Urothelium cell line (cell line): ENCODE data around the gene LST1.

ENCODE experiments used
- DNase-seq: peaks from one replicate; pipeline ENCODE4 v3.0.0; 2011; ENCODE audit warnings: low spot score, mixed read lengths
- FAIRE-seq: peaks from 2 replicates; lab custom pipeline; 2011; peaks lifted over from hg19 to GRCh38; lab: Jason Lieb, UNC

LST1 gene

DNA sequence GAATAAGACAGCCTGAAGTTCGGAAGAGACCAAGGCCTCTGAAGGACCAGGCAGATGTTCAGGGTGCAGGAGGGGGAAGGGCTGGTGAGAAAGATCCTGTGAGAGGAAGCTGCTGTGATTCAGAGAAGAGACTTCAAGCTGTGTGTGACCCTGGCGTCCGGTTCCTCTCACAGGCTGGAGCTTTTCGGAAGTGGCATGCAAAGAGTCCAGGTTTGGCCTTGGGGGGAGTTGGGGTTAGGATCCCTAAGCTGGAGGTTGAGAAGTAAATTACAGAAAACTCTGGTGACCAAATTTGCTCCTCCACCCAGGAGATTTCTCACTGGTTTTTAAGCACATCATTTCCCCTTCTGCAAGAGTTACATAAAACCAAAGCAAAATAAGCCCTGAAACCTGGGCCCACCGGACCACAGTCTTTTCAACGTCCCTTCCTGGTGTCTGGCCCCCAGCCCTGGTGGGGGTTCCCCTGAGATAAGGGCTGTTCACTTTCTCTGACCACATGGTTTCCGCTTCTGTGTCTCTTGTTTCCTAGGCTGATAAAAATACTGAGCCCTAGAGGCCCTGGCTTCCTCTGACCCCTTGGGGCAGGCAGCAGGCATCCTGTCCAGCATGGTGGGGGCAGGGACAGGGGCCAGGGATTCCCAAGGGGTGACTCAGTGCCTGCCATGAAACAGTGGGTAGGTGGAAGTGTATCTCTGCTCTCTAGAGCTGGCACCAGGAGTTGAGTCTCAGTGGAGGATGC, 25.9 kb upstream of the LST1 start:
- FAIRE-seq: no peak

DNA sequence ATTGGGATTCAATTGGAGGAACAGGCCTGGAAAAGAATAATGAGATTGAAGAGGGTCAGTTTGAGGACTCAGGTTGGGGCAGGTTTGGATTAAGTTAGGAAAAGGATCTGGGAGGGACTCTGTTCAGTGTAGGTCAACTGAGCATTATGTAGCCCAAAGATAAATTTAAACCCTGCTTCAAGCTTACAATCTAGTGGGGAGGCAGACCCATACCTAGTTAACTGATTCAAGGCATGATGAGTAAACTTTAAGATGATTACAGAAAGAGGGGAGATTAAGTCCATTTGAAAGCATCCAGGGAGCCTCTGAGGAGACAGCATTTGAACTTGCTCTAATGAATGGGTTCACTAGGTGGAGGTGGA, 25.4 kb upstream of the LST1 start:
- no peak for FAIRE-seq
- no peak for DNase-seq

More for the DNA sequence above, 25.9 kb upstream of the LST1 start:
- DNase-seq: peak; percentile 75

DNA sequence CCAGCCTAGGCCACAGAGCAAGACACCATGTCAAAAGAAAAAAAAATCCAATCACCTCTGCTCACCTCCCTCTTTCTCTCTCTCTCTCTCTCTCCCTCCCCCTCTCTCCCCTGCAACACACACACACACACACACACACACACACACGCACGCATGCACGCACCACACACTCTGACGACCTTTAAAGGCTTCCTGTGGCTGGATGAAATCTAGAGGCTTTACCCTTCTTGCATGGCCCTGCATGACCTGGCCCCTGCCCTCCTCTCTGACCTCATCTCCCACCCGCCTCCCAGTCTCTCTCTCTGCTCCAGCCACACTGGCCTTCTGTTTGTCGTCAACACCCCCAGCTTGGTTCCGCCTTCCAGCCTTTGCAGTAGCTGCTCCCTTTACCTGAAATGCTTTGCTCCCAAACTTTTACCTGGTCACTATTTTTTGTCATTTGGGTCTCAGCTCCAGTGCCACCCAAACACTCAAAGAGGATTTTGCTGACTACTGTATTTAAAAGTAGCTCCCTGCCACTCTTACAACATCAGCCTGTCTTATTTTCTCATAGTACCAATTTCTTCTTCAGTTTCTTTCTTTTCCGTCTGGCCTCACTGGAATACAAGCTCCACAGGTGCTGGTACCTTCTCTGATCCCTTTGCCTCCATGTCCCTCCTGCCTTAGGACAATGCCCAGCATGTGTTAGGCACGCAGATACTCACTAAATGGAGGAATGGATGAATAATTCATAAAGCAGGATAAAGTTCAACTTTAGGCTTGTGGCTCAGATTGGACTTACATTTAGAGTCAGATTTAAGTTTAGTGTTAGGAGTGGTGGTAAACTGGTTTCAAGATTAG, 18.3 kb upstream of the LST1 start:
- no peak for DNase-seq
- no peak for FAIRE-seq

DNA sequence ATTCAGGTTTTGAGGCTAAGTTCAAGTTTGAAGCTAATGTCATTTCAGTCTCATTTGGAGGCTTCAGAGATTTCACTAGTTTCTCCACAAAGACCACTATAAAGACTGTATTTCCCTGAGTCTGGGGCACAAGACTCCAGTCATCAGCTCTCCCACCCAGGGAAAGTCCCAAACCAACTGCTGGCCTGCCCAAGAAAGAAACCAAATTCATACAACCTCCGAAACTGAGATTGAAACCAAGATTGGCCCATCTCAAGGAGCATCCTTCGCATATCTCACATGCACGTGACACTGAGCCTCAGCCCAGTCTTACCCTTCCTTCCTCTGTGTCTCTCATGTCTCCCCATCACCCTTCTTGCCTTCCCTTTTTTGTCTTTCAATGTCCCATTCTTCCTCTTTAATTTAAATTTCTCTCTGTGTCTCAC, 17.5 kb upstream of the LST1 start:
- no peak for FAIRE-seq
- no peak for DNase-seq

DNA sequence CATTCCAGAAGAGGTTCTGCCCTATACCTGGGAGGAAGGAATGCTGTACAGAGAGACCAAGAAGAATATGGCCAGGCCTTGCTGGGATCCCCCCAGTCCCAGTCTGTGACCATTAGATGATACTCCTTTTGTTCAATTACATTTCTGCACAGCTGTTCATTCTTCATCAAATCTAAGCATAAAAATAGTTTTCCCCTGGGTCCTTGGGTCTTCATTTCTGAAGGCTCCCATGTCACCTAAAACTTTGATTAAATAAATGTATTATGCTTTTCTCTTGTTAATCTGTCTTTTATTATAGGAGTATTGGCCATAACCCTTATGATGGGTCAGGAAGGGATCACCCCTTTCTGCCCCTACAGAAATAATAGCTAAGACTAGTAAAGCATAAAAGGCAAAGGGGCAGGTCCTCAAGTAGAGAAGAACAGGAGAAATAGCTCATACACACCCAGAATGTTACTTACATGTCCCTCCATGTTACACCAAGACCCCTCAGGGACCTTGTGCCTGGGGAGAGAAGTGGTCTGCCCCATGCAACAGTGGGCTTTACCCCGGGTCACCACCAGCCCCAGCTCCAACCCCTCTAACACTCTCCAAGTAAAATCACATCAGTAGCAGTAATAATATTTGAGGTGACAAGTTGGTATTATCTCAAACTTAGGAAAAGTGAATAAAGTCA, 16.1 kb upstream of the LST1 start:
- no peak for FAIRE-seq
- DNase-seq: no peak

DNA sequence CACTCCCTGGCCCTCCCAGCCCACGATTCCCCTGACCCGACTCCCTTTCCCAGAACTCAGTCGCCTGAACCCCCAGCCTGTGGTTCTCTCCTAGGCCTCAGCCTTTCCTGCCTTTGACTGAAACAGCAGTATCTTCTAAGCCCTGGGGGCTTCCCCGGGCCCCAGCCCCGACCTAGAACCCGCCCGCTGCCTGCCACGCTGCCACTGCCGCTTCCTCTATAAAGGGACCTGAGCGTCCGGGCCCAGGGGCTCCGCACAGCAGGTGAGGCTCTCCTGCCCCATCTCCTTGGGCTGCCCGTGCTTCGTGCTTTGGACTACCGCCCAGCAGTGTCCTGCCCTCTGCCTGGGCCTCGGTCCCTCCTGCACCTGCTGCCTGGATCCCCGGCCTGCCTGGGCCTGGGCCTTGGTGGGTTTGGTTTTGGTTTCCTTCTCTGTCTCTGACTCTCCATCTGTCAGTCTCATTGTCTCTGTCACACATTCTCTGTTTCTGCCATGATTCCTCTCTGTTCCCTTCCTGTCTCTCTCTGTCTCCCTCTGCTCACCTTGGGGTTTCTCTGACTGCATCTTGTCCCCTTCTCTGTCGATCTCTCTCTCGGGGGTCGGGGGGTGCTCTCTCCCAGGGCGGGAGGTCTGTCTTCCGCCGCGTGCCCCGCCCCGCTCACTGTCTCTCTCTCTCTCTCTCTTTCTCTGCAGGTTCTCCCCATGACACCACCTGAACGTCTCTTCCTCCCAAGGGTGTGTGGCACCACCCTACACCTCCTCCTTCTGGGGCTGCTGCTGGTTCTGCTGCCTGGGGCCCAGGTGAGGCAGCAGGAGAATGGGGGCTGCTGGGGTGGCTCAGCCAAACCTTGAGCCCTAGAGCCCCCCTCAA, 13.8 kb upstream of the LST1 start, which contains the start of gene LTA:
LTA (plus strand) TSS at position 249 of the 871 bp plus-strand sequence; CDS start at position 703, 454 bp downstream.
- DNase-seq (no peak), FAIRE-seq (no peak)

DNA sequence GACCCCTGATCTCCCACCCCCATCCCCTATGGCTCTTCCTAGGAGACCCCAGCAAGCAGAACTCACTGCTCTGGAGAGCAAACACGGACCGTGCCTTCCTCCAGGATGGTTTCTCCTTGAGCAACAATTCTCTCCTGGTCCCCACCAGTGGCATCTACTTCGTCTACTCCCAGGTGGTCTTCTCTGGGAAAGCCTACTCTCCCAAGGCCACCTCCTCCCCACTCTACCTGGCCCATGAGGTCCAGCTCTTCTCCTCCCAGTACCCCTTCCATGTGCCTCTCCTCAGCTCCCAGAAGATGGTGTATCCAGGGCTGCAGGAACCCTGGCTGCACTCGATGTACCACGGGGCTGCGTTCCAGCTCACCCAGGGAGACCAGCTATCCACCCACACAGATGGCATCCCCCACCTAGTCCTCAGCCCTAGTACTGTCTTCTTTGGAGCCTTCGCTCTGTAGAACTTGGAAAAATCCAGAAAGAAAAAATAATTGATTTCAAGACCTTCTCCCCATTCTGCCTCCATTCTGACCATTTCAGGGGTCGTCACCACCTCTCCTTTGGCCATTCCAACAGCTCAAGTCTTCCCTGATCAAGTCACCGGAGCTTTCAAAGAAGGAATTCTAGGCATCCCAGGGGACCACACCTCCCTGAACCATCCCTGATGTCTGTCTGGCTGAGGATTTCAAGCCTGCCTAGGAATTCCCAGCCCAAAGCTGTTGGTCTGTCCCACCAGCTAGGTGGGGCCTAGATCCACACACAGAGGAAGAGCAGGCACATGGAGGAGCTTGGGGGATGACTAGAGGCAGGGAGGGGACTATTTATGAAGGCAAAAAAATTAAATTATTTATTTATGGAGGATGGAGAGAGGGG, 12.6 kb upstream of the LST1 start:
- FAIRE-seq: no peak
- no peak for DNase-seq

DNA sequence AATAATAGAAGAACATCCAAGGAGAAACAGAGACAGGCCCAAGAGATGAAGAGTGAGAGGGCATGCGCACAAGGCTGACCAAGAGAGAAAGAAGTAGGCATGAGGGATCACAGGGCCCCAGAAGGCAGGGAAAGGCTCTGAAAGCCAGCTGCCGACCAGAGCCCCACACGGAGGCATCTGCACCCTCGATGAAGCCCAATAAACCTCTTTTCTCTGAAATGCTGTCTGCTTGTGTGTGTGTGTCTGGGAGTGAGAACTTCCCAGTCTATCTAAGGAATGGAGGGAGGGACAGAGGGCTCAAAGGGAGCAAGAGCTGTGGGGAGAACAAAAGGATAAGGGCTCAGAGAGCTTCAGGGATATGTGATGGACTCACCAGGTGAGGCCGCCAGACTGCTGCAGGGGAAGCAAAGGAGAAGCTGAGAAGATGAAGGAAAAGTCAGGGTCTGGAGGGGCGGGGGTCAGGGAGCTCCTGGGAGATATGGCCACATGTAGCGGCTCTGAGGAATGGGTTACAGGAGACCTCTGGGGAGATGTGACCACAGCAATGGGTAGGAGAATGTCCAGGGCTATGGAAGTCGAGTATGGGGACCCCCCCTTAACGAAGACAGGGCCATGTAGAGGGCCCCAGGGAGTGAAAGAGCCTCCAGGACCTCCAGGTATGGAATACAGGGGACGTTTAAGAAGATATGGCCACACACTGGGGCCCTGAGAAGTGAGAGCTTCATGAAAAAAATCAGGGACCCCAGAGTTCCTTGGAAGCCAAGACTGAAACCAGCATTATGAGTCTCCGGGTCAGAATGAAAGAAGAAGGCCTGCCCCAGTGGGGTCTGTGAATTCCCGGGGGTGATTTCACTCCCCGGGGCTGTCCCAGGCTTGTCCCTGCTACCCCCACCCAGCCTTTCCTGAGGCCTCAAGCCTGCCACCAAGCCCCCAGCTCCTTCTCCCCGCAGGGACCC, 11.7 kb upstream of the LST1 start:
- FAIRE-seq: no peak
- no peak for DNase-seq

DNA sequence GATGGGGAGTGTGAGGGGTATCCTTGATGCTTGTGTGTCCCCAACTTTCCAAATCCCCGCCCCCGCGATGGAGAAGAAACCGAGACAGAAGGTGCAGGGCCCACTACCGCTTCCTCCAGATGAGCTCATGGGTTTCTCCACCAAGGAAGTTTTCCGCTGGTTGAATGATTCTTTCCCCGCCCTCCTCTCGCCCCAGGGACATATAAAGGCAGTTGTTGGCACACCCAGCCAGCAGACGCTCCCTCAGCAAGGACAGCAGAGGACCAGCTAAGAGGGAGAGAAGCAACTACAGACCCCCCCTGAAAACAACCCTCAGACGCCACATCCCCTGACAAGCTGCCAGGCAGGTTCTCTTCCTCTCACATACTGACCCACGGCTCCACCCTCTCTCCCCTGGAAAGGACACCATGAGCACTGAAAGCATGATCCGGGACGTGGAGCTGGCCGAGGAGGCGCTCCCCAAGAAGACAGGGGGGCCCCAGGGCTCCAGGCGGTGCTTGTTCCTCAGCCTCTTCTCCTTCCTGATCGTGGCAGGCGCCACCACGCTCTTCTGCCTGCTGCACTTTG, 10.7 kb upstream of the LST1 start, which contains the start of gene TNF:
TNF (plus strand) TSS at position 231 of the 567 bp plus-strand sequence; CDS start at position 408, 177 bp downstream.
- FAIRE-seq: no peak
- no peak for DNase-seq

DNA sequence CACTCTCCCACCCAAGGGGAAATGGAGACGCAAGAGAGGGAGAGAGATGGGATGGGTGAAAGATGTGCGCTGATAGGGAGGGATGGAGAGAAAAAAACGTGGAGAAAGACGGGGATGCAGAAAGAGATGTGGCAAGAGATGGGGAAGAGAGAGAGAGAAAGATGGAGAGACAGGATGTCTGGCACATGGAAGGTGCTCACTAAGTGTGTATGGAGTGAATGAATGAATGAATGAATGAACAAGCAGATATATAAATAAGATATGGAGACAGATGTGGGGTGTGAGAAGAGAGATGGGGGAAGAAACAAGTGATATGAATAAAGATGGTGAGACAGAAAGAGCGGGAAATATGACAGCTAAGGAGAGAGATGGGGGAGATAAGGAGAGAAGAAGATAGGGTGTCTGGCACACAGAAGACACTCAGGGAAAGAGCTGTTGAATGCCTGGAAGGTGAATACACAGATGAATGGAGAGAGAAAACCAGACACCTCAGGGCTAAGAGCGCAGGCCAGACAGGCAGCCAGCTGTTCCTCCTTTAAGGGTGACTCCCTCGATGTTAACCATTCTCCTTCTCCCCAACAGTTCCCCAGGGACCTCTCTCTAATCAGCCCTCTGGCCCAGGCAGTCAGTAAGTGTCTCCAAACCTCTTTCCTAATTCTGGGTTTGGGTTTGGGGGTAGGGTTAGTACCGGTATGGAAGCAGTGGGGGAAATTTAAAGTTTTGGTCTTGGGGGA, 10.0 kb upstream of the LST1 start:
- FAIRE-seq: no peak
- no peak for DNase-seq

DNA sequence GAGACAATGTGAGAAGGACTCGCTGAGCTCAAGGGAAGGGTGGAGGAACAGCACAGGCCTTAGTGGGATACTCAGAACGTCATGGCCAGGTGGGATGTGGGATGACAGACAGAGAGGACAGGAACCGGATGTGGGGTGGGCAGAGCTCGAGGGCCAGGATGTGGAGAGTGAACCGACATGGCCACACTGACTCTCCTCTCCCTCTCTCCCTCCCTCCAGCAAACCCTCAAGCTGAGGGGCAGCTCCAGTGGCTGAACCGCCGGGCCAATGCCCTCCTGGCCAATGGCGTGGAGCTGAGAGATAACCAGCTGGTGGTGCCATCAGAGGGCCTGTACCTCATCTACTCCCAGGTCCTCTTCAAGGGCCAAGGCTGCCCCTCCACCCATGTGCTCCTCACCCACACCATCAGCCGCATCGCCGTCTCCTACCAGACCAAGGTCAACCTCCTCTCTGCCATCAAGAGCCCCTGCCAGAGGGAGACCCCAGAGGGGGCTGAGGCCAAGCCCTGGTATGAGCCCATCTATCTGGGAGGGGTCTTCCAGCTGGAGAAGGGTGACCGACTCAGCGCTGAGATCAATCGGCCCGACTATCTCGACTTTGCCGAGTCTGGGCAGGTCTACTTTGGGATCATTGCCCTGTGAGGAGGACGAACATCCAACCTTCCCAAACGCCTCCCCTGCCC, 9.0 kb upstream of the LST1 start:
- FAIRE-seq (no peak), DNase-seq (no peak)

DNA sequence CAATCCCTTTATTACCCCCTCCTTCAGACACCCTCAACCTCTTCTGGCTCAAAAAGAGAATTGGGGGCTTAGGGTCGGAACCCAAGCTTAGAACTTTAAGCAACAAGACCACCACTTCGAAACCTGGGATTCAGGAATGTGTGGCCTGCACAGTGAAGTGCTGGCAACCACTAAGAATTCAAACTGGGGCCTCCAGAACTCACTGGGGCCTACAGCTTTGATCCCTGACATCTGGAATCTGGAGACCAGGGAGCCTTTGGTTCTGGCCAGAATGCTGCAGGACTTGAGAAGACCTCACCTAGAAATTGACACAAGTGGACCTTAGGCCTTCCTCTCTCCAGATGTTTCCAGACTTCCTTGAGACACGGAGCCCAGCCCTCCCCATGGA, 8.5 kb upstream of the LST1 start:
- FAIRE-seq (no peak), DNase-seq (no peak)

DNA sequence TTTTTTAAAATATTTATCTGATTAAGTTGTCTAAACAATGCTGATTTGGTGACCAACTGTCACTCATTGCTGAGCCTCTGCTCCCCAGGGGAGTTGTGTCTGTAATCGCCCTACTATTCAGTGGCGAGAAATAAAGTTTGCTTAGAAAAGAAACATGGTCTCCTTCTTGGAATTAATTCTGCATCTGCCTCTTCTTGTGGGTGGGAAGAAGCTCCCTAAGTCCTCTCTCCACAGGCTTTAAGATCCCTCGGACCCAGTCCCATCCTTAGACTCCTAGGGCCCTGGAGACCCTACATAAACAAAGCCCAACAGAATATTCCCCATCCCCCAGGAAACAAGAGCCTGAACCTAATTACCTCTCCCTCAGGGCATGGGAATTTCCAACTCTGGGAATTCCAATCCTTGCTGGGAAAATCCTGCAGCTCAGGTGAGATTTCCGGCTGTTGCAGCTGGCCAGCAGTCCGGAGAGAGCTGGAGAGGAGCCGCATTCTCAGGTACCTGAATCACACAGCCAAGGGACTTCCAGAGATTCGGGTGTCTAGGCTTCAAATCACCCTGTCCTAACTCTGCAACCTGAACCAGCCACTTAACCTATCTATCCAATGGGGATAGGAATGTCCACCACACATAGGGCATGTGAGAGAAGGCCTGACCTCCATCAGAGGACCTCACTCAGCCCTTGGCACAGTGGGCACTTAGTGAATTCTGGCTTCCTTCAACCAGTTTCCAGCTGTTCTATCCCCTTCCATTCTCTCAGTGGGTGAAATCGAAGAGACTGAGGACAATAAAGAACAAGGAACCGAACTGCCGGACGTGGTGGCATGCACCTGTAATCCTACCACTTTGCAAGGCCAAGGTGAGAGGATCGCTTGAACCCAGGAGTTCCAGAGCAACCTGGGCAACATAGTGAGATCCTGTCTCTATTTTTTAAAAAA, 7.6 kb upstream of the LST1 start:
- FAIRE-seq (no peak), DNase-seq (no peak)

DNA sequence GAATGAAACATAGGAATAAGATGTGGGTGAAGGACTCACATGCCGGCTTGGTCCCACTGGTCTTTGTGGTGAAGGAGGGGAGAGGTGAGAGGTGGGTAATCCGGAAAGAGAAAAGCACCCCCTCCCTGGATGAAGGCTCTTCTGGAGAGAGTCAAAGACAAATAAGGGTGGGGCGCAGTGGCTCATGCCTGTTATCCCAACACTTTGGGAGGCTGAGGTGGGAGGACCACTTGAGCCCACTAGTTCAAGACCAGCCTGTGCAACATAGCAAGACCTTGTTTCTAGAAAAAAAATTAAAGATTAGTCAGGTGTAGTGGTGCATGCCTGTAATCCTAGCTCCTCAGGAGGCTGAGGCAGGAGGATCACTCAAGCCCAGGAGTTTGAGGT, 7.0 kb upstream of the LST1 start:
- FAIRE-seq (no peak), DNase-seq (no peak)

DNA sequence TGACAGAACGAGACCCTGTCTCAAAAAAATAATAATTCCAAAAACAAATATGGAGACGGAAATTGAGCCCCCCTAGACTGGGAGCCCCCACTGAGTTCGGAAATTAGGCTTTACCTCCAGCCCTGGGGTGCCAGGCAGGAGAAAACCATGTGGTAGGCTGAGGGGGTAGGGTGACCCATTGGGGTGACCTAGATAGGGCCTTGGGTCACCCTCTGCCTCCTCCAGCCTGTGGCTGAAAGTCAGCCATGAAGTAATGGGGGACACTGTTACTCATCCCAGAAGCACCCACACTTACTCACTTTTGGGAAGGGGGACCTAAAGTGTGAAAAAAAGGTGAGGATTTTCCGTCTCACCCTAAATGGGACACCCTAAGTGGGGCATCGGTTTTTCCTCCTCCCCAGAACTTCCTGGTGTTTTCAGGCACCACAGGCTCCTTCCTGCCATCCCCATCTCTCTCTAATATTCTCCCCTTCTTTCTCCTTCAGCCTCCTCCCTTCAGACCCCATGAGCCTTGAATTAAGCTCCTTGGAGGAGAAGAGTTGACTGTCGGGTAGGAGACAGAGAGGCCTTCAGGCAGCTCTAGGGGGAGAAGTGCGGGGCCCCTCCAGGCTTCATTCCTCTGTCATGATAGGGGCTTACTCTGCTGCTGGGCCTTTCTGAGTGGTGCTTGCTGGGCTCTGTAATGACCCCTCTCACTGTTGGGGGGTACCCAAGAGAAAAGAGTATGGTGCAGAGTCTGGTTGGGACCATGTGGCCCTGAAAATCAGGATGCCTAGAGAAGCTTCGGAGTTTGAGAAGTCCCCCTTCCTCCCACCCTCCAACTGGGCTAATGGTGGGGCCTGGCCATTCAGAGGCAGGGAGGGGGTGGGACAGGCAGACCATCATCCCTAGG, 6.3 kb upstream of the LST1 start:
- DNase-seq: no peak
- no peak for FAIRE-seq
